NCI-H2081 treated with DMSO at 0.1 percent for 48 hours (cell line): ENCODE data around the gene PARVB.
"Not testable (repeated sequence)": the region's sequence is repeated elsewhere in the genome, so short reads cannot be mapped to it uniquely, and the experiment has no call there.

Experiments
- DNase-seq: peaks from one replicate; lab custom pipeline; 2025; lab: John Stamatoyannopoulos, UW

The PARVB gene

GRCh38 chr22:44056649-44057048 lies 32.5 kb downstream of the PARVB start:
- DNase-seq: not testable (repeated sequence)

DNA sequence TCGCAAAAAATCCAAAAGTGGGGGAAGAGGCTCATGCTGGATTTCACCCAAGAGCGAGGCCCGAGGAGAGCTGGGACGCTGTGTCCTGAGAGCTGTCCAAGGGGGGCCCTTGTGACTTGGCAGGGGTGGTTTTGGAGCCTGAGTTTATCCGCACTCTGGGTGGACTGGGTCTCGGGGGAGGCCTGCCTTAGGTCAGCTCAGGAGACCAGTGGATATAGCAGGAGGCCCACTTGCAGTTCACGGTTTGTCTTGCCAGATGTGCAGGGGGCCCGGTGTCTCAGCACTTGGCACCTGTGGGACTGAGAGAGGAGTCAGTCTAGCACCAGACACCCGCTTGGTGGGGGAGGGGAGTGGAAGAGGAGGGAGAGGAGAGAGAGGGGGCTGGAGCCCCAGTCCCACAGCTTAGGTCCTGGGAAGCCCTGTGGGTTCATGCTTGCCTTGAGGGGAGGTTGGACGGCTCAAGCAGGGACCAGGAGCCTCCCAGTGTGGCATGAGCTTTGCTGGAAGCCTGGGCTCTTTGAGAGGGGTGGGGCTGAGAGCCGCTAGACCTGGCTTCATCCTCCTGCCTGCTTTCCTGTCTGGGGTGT lies 33.4 kb downstream of the PARVB start:
- DNase-seq: no peak

DNA sequence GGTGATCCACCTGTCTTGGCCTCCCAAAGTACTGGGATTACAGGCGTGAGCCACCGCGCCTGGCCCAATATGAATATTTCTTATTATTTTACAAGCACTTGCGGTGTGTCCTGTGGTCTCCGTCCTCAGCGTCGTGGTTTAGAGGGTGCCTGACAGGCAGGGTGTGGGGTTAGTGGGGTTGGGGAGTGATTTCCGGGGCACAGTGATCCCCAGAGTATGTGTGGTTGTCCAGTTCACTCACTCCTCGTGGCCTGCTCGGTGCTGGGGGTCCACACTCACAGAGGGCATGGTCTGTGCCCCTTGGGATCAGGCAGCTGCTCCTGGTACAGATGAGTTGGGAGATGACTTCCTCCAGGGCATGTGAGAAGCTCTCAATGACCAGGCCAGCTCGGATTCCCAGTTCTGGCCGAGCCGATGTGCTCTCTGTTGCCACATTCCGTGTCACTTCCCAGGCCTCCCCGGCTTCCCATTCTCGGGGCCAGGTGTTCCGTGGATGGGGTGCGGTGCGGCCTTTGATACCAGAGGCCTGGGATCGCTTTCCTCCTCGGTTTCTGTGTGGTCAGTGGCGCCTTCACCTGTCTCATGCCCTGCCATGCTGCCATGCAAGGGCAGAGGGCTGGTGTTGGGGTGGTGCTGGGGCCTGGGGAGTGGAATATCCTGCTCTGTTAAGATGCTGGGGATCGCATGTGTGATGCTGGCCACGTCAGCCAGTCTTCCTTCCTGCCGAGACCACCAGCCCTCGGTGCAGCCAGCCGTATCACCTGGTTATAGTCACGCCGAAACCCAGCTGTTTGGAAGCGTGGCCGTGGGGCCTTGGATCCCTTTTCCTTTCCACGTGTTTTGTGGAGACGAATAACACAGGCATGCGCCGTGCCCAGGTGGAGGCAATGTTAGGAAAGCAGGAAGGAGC lies 39.6 kb downstream of the PARVB start:
- DNase-seq: no peak

DNA sequence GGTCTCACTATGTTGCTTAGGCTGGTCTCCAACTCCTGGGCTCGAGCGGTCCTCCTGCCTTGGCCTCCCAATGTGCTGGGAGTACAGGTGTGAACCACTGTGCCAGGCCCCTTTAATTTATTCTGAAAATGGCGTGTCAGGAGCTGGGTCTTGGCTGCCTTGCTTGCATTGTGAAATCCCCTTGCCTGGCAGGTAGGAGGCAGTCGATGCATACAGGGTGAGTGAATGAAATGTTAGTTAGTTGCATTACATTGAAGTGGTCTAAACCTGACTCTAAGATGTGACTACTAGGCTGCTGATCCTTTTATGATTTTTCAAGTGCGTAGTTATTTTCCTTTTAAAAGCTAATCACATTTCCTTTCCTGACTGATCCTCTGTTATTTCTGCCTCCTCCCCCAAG lies 42.9 kb downstream of the PARVB start:
- no peak for DNase-seq

DNA sequence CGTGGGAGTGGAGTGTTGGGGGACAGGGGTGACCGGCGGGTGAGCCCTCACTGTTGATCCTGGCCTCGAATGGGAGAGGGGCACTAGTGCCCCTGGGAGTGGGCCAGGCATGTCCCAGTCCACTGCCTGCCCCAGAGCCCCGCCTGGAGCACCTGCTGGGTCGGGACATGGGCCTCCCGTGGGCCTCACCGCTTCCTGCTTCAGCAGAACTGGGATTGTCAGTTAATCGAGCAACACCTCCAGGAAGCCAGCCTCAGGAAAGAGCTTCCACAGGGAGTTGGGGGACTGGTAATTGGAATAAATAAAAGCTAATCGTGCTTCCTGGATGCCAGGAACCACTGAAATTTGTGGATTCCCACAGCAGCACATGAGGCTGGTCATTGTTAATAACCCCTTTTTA lies 43.8 kb downstream of the PARVB start:
- no peak for DNase-seq

GRCh38 chr22:44068422-44069191 lies 44.5 kb downstream of the PARVB start:
- no peak for DNase-seq

- no peak for DNase-seq
These were observed 45.9 kb downstream of the PARVB start for GRCh38 chr22:44070029-44070428.

DNA sequence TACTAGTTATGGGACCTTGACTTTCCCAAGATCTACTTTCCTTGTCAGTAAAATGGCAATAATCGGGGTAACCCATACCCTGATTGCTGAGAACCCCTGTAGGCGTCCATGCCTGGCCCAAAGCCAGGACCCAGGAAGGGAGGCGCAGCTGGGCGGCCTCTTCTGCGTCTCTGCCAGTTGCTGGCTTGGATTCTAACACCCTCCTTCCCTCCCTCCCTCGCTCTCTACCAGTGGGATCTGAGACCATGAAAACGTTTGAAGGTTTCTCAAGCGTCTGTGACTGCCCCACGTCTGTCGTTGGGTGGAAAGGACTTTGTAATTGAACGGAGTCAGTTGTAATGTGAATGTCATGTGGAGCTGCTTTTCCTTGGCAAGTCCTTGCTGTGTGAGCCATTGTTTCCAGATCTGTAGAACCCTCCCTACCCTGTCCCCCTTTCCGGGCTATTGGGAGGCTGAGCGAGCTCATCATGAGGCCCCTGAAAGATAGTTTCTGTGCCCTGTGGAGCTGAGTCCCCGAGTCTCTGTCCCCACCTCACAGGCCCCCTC lies 47.8 kb downstream of the PARVB start:
- DNase-seq: no peak

- no peak for DNase-seq
These were observed 50.4 kb downstream of the PARVB start for GRCh38 chr22:44074337-44074984.

- no peak for DNase-seq
These were observed 50.9 kb downstream of the PARVB start for GRCh38 chr22:44075022-44075421.

- no peak for DNase-seq
These were observed 51.6 kb downstream of the PARVB start for GRCh38 chr22:44075670-44076069.

- no peak for DNase-seq
These were observed 52.7 kb downstream of the PARVB start for GRCh38 chr22:44076825-44077224.

- no peak for DNase-seq
These were observed 57.1 kb downstream of the PARVB start for GRCh38 chr22:44080936-44081861.

DNA sequence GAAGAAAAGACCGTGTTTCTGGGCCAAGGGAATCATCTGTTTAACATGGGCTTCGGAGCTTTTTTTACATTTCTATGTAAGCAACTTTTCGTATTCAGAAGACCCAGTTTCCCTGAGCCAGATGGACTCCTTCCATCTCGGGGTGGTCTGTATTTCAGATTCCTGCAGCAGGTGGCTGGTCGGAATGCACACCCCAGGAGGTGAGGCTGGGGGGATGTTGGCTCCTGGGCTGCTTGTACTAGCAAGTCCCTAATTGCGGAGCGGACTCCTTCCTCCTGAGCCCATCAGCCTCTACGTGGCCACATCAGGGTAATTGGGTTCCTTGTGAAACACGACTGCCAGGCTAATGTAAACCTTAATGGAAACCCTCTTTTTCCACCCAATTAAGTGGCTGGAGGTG lies 58.7 kb downstream of the PARVB start:
- no peak for DNase-seq

DNA sequence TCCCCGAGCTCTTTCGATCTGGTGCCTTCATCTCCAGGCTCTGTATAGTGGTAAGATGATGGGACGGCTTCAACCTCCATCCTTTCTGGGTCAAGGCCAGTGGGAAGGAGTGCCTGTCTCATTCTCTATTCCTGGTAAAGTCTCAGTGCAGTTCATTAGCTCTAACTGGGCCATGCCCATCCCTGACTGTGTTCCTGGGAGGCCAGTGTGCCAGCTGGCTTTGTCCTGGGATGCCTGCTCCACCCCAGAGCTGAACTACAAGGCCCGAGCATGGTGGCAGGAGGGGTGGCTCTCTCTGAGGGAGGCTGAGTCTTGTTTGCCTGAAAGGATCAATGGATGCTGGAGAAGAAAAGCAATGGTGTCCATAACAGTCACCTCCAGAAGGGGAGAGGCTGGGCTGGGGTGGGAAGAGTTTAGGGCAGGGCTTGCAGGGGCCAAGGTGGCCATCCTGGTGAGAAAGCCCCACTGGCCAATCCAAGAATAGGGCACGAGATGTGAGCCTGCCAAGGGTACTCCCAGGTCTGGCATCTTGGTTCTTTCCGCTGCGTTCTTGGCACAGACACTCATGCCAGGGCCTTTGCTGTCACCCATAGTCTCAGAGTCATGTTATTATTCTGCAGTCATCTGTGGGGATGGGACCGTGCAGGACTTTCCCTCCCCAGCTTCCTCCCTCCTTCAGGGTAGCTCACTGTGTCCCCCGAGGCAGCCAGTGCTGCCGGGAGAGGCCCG lies 60.1 kb downstream of the PARVB start:
- DNase-seq: no peak

DNA sequence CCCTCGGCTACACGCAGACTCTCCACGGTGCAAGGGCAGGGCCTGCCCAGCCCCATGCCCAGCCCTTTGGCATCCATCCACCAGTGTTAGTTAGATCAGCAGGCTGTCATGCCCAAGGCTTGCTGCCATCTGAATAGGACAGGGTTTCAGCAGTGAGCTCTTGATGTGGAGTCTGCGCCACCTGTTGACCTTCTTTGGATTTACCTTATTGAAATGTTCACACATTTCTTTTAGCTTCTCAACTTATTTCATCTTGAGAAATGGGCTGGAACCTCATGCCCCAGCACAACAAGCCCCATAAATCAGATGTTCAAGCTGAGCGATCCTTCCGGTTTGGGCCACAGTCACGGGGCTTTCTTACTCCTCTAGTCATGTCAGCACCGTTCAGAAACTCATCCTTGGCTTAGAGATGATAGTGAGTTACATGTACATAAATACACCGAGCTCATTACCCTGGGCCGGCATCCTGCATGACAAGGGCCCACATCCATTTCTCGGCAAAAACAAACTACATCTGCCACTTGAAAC lies 61.7 kb downstream of the PARVB start:
- no peak for DNase-seq

DNA sequence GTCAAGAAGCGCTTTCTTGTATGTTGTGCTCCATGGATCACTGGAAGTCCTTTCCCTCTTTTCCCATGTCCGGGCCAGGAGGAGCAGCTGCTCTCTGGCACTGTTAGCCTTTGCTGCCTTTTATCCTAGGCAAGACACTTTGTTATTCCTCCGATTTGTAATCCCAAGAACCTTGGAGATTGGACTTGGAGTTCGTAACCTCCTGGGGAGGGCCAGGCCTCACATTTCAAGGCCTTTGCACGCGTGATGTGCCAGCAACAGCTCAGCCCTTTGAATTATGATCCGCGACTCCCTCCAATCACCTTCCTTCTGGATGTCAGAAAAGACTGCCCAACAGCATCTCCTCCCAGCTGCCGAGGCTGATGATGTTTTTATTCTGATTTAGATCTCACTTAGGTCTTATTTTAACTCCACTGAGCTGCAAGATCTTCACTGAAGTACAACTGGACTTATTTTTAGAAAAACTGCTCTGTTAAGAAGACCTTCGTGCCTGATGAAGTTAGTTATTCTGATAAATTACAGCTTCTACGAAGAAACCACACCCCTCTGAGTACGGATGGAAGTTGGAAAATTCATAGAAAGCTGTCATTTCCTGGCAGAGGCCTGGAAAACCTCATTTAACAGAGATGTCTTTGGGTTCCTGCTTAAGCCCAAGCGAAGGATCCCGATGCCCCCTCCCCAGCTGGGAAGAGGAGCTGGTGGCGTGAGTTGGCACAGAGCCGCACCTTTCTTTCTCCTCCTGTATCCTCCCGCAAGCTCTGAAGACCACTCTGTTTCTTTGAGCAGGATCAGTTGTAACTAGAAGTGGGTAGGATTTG lies 62.4 kb downstream of the PARVB start:
- no peak for DNase-seq

- DNase-seq: no peak
These were observed 63.0 kb downstream of the PARVB start for GRCh38 chr22:44087089-44087430.

DNA sequence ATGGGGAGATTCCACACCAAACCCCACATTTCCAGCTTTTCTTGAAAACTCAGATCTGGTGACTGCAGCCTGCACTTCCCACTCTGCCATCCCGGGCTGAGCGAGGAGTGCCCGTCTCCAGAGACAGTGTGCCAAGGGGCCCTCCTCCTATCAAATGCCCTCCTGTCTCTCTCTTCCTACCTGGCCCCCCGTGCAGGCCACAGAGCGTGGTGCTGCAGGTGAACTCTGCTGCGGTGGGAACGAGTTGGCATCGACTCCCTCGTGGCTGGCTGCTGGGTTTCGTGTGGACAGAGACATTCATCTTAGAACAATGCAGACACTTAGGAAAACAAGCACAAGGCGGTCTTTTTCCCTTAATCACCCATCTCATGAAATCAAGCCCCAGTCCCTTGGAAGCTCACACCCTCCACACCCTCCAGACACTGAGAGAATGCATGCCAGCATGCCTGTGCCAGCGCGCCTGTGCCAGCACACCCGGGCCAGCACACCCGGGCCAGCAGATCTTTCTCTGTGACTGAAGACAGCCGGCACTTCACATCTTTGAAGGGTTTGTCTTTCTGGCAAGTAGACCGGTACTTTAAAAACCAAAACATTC lies 65.0 kb downstream of the PARVB start:
- no peak for DNase-seq
